Astrocyte of the spinal cord (primary cell): ENCODE measurements around the gene APOA1.

Source experiments
- DNase-seq: peaks from one replicate; pipeline ENCODE4 v3.0.0; 2011; ENCODE audit warnings: low read depth, low spot score
- H3K4me3 ChIP-seq: 2 replicates; pipeline ENCODE4 v1.5.1; 2011; ENCODE audit warnings: low read depth, mild to moderate bottlenecking, low read length, moderate library complexity
- in situ Hi-C: cut with HindIII; loops from 2 replicates; pipeline ENCODE4 v1.10.0; 2017; ENCODE audit warnings: low sequenced_read_pairs
- TF ChIP-seq, protein P1 (sequence below): IDR thresholded peaks from 2 replicates; pipeline ENCODE4 v1.5.1; 2012; ENCODE audit warnings: low read depth, mild to moderate bottlenecking, low read length, inconsistent platforms

Gene APOA1

DNA sequence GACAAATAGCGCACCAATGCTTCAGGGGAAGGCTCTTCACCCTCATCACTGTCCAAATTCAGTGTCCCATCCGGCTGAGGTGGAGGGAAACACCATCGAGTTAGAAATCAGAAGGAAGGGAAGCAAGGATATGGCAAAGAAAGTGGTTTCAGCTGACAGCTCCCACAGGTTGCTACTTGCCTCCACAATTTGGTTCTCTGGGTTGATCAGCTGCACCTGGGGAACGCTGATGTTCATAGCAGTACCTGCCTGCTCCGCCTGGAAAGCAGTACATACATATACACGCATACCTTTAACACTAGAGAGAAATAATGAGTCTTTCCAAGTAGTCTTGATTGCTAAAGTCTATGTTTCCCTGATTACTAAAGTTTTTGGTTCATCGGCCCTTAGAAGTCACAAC lies 37.8 kb upstream of the APOA1 start:
- DNase-seq, result no peak
- TF ChIP-seq, protein P1, sequence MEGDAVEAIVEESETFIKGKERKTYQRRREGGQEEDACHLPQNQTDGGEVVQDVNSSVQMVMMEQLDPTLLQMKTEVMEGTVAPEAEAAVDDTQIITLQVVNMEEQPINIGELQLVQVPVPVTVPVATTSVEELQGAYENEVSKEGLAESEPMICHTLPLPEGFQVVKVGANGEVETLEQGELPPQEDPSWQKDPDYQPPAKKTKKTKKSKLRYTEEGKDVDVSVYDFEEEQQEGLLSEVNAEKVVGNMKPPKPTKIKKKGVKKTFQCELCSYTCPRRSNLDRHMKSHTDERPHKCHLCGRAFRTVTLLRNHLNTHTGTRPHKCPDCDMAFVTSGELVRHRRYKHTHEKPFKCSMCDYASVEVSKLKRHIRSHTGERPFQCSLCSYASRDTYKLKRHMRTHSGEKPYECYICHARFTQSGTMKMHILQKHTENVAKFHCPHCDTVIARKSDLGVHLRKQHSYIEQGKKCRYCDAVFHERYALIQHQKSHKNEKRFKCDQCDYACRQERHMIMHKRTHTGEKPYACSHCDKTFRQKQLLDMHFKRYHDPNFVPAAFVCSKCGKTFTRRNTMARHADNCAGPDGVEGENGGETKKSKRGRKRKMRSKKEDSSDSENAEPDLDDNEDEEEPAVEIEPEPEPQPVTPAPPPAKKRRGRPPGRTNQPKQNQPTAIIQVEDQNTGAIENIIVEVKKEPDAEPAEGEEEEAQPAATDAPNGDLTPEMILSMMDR, result no peak
- H3K4me3 ChIP-seq, result no peak overlapping the region
- in situ Hi-C loops, result no loop called here

DNA sequence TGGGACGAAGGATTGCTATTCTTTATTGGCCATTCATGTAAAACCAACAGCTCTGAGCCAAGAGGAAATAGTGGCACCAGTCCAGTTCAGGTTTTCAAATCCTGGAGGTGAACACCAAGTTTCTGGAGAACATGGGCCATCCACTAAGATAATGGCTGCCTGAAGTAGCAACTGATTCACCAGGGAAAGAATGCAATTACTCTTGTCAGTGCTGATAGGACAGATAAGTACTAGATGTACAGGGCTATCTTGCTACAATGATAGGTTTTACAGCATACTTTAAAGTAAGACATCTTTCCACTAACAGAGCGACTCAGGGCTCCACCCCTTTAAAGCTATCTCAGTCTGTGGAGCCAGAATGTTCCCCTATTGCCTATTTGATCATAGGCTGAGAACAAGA lies 36.8 kb upstream of the APOA1 start:
- in situ Hi-C loops, result no loop called here
- TF ChIP-seq, protein P1, result no peak
- H3K4me3 ChIP-seq, result no peak overlapping the region
- DNase-seq, result no peak

DNA sequence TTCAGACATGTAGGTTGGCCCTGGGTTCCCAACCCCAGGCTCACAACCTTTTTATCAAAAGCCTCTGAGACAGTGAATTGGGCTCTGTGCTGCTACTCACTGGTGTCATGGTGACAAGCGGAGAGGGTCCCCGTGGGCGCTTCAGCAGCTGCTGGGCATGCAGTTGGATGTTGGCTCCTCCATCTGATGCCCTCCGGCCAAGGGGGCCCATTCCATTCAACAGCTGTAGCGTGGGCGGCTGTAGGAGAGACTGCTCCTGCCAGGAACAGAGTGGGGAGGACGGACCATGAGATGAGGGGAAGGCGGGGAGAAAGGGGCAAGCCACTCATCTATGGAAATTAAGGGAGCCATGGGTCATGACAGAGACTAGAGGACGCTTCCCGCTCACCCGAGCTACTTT lies 36.0 kb upstream of the APOA1 start:
- TF ChIP-seq, protein P1, result no peak
- no peak overlapping the region for H3K4me3 ChIP-seq
- DNase-seq, result no peak
- in situ Hi-C loops, result no loop called here

DNA sequence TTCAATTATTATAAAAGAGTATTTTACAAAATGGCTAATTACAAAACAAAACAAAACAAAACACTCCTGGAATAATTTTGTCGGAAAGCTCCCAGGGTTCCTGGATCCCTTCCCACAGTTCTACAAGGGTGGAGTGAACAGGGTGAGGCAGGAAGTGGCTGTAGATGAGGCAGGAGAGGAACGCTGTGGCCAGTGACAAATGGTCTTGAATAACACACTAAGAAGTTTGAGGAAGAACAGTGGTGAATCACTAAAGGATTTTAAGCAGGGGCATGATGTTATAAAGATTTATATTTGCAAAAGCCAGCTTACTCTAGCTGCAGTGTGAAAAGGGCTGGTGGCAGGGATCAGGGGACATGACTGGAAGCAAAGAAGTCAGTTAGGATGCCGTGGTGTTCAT lies 33.8 kb upstream of the APOA1 start:
- peak; percentile 90 for DNase-seq
- TF ChIP-seq, protein P1, result no peak
- in situ Hi-C loops, result no loop called here
- no peak overlapping the region for H3K4me3 ChIP-seq

DNA sequence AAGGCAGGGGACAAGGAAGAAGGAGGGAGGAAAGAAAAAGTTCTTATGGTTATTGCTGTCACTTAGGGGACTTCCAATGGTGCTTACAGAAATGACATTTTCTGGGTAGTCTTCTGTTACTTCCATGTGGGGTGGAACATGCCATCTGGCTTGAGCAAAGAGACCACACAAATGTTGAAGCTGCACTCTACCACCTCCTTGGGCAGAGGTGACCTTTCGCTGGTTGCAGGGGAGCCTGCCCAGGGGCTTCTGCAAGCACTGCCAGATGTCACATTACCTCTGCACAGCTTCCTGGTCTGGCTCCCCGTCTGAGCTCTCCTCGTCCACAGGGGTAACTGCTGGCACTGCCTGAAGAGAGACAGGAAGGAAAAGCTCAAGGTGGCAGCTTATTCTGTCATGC lies 32.6 kb upstream of the APOA1 start:
- DNase-seq, result no peak

GRCh38 chr11:116869610-116870009 lies 32.2 kb upstream of the APOA1 start:
- no peak for DNase-seq
- TF ChIP-seq, protein P1, result no peak
- in situ Hi-C loops, result no loop called here
- no peak overlapping the region for H3K4me3 ChIP-seq

More for the DNA sequence above, 32.6 kb upstream of the APOA1 start:
- in situ Hi-C loops, result no loop called here
- no peak overlapping the region for H3K4me3 ChIP-seq
- TF ChIP-seq, protein P1, result no peak

GRCh38 chr11:116868066-116868465 lies 30.6 kb upstream of the APOA1 start:
- H3K4me3 ChIP-seq, result no peak overlapping the region
- in situ Hi-C loops, result no loop called here
- DNase-seq, result no peak
- TF ChIP-seq, protein P1, result no peak
